GM12878 (cell line): Measurements from ENCODE around the gene KDM4F. TPM values are rescaled to one million over a fixed set of nuclear protein-coding genes. Genes with fewer than 3 reads are reported as not detected.

Source experiments
- BHLHE40 ChIP-seq, 2 experiments: fragments of 450-650 bp in 1 of 2; IDR thresholded peaks; 2 replicates each; pipeline ENCODE4 v1.6.1; 2011 to 2017; ENCODE audit warnings: low read depth in 2 of 2, borderline replicate concordance in 1 of 2, improper control_type of control experiment in 1 of 2, low read length in 1 of 2, mild to moderate bottlenecking in 1 of 2
- BMI1 ChIP-seq: fragments of 450-650 bp; IDR thresholded peaks from 2 replicates; pipeline ENCODE4 v1.6.1; 2016; ENCODE audit warnings: mild to moderate bottlenecking, moderate library complexity, borderline replicate concordance
- CHD1 ChIP-seq: IDR thresholded peaks from 2 replicates; pipeline ENCODE4 v1.6.1; 2012; ENCODE audit warnings: low read depth, low read length, improper control_type of control experiment
- MEF2A ChIP-seq: IDR thresholded peaks from 2 replicates; pipeline ENCODE4 v1.6.1; 2011; ENCODE audit warnings: low read depth, mild to moderate bottlenecking, low read length, moderate library complexity; ENCODE audit not compliant: insufficient read depth
- MXI1 ChIP-seq: fragments of 150-350 bp; IDR thresholded peaks from 2 replicates; pipeline ENCODE4 v1.6.1; 2011; ENCODE audit warnings: low read depth, mild to moderate bottlenecking, inconsistent platforms, low read length, improper control_type of control experiment
- NRF1 ChIP-seq: conservative IDR thresholded peaks from 2 replicates; pipeline ENCODE4 v1.6.1; 2011; ENCODE audit warnings: mild to moderate bottlenecking, low read depth, low read length, improper control_type of control experiment
- POLR2AphosphoS5 ChIP-seq: IDR thresholded peaks from 2 replicates; pipeline ENCODE4 v1.6.1; 2011; ENCODE audit warnings: mild to moderate bottlenecking, low read length, inconsistent platforms
- RELA ChIP-seq: fragments of 450-650 bp; IDR thresholded peaks from 2 replicates; pipeline ENCODE4 v1.8.0; 2014; ENCODE audit warnings: borderline replicate concordance; ENCODE audit not compliant: partially characterized antibody
- RUNX3 ChIP-seq: IDR thresholded peaks from 2 replicates; pipeline ENCODE4 v1.6.1; 2012; ENCODE audit warnings: low read length, inconsistent platforms
- SIX5 ChIP-seq: IDR thresholded peaks from 2 replicates; pipeline ENCODE4 v1.6.1; 2011; ENCODE audit warnings: mild to moderate bottlenecking, low read depth, low read length, moderate library complexity; ENCODE audit not compliant: severe bottlenecking
- SMARCA5 ChIP-seq: fragments of 450-650 bp; IDR thresholded peaks from 2 replicates; pipeline ENCODE4 v1.6.1; 2017; ENCODE audit warnings: mild to moderate bottlenecking
- SMC3 ChIP-seq: IDR thresholded peaks from 2 replicates; pipeline ENCODE4 v1.6.1; 2011; ENCODE audit warnings: low read length, improper control_type of control experiment, borderline replicate concordance
- TAF1 ChIP-seq: IDR thresholded peaks from 2 replicates; pipeline ENCODE4 v1.6.1; 2011; ENCODE audit warnings: mild to moderate bottlenecking, low read depth, low read length, borderline replicate concordance
- WRNIP1 ChIP-seq: IDR thresholded peaks from 2 replicates; pipeline ENCODE4 v1.6.1; 2011; ENCODE audit warnings: low read depth, low read length, improper control_type of control experiment, borderline replicate concordance
- YY1 ChIP-seq: IDR thresholded peaks from 2 replicates; pipeline ENCODE4 v1.6.1; 2011; ENCODE audit warnings: low read depth, mild to moderate bottlenecking, low read length
- ZBED1 ChIP-seq: IDR thresholded peaks from 2 replicates; pipeline ENCODE4 v1.6.1; 2016; ENCODE audit warnings: borderline replicate concordance
- ZNF384 ChIP-seq: IDR thresholded peaks from 2 replicates; pipeline ENCODE4 v1.6.1; 2012; ENCODE audit warnings: low read depth, mild to moderate bottlenecking, low read length, improper control_type of control experiment, borderline replicate concordance
- polyA plus RNA-seq, 11 experiments: library from polyadenylated mRNA; depleted of rRNA in 4 of 11; unstranded in 6 of 11; stranded (reverse) in 5 of 11; fragments of >200 nt; fragmentation: Nextera tagmentation in 4 of 11; fragmentation: Illumina TruSeq in 1 of 11; extraction: Ambion mirVana in 4 of 11; extraction: Trizol in 1 of 11; gene quantifications; 1 replicate in 1 of 11; 2 replicates in 10 of 11; pipeline versions ENCODE4 v1.2.1 to v1.2.3, GENCODE V29; 2011 to 2016; ENCODE audit warnings: inconsistent platforms in 2 of 11, missing spikeins in 2 of 11, low read depth in 1 of 11
- total RNA-seq, 4 experiments: library from RNA; depleted of rRNA in 3 of 4; stranded (reverse); fragments of >200 nt in 3 of 4; fragmentation: Illumina TruSeq in 1 of 4; extraction: Trizol in 1 of 4; gene quantifications; 2 replicates each; pipeline versions ENCODE4 v1.2.1 to v1.2.3, GENCODE V29; 2013 to 2021
- TF ChIP-seq, protein P1 (sequence below): fragments of 450-650 bp; IDR thresholded peaks from 2 replicates; pipeline ENCODE4 v1.6.1; 2018; ENCODE audit warnings: mild to moderate bottlenecking, low read depth, moderate library complexity; ENCODE audit not compliant: partially characterized antibody
- TF ChIP-seq, protein P2 (sequence below), 3 experiments: IDR thresholded peaks in 2 of 3; conservative IDR thresholded peaks in 1 of 3; 2 replicates each; pipeline ENCODE4 v1.5.1; 2011; ENCODE audit warnings: low read depth in 3 of 3, low read length in 3 of 3, mild to moderate bottlenecking in 3 of 3, control low read depth in 2 of 3, moderate library complexity in 2 of 3, inconsistent platforms in 1 of 3, mixed read lengths in 1 of 3; ENCODE audit not compliant: control insufficient read depth in 2 of 3, insufficient read depth in 1 of 3; ENCODE audit errors: extremely low read depth in 1 of 3
- TF ChIP-seq, protein P3 (sequence below): IDR thresholded peaks from 2 replicates; pipeline ENCODE4 v1.6.1; 2012; ENCODE audit warnings: low read depth, low read length, improper control_type of control experiment
- TF ChIP-seq, protein P4 (sequence below): fragments of 450-650 bp; IDR thresholded peaks from 2 replicates; pipeline ENCODE4 v1.6.1; 2018; ENCODE audit warnings: borderline replicate concordance, mild to moderate bottlenecking; ENCODE audit not compliant: partially characterized antibody

KDM4F gene
- total and polyA plus RNA-seq, 10 of the 15 experiments (the other 5 are each of a cell fraction or from before 2014, with no cell fraction given), result not detected

DNA sequence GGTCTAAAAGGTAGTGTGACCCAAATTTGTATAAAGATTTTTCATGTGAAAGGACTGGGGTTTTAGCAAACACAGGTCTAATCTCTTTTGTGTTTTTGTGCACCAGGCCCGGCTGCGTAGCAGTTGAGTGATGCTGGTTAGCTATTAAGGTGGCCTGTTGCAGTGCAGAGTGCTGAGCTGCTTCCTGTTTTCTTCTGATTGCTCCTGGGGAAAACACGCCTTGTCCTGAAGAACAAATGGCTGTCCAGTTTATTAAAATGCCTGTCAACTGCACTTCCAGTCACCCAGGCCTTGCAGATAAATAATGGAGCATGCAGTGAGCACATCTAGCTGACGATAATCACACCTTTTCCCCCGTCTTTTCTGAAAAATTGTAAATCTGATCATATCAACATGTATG, 19.3 kb downstream of the KDM4F start (continued):
- TF ChIP-seq POLR2AphosphoS5 (peak; percentile 86), CHD1 (0 out of 2 replicates have a peak, but pooled peaks have one; percentile 26), BMI1 (no peak), SIX5 (peak; percentile 22), RELA (no peak), YY1 (peak; percentile 78), MEF2A (no peak), ZBED1 (0 out of 2 replicates have a peak, but pooled peaks have one; percentile 52), TAF1 (peak; percentile 82), NRF1 (no peak), WRNIP1 (no peak; the same call in 1 of the 2 replicates), BHLHE40 (IDR thresholded peaks at IDR 0.05; ENCODE audit: borderline replicate concordance in 1 of 2, low read depth in 2 of 2, low read length in 1 of 2) (0 out of 4 replicates have a peak, but pooled peaks of 1 of the 2 experiments have one; percentile 13), ZNF384 (no peak), RUNX3 (peak; percentile 59), SMARCA5 (peak; percentile 48; the same call in 1 of the 2 replicates), MXI1 (peak; percentile 95), SMC3 (no peak)
- TF ChIP-seq, protein P1, sequence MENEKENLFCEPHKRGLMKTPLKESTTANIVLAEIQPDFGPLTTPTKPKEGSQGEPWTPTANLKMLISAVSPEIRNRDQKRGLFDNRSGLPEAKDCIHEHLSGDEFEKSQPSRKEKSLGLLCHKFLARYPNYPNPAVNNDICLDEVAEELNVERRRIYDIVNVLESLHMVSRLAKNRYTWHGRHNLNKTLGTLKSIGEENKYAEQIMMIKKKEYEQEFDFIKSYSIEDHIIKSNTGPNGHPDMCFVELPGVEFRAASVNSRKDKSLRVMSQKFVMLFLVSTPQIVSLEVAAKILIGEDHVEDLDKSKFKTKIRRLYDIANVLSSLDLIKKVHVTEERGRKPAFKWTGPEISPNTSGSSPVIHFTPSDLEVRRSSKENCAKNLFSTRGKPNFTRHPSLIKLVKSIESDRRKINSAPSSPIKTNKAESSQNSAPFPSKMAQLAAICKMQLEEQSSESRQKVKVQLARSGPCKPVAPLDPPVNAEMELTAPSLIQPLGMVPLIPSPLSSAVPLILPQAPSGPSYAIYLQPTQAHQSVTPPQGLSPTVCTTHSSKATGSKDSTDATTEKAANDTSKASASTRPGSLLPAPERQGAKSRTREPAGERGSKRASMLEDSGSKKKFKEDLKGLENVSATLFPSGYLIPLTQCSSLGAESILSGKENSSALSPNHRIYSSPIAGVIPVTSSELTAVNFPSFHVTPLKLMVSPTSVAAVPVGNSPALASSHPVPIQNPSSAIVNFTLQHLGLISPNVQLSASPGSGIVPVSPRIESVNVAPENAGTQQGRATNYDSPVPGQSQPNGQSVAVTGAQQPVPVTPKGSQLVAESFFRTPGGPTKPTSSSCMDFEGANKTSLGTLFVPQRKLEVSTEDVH, result peak; percentile 18
- TF ChIP-seq, protein P2, sequence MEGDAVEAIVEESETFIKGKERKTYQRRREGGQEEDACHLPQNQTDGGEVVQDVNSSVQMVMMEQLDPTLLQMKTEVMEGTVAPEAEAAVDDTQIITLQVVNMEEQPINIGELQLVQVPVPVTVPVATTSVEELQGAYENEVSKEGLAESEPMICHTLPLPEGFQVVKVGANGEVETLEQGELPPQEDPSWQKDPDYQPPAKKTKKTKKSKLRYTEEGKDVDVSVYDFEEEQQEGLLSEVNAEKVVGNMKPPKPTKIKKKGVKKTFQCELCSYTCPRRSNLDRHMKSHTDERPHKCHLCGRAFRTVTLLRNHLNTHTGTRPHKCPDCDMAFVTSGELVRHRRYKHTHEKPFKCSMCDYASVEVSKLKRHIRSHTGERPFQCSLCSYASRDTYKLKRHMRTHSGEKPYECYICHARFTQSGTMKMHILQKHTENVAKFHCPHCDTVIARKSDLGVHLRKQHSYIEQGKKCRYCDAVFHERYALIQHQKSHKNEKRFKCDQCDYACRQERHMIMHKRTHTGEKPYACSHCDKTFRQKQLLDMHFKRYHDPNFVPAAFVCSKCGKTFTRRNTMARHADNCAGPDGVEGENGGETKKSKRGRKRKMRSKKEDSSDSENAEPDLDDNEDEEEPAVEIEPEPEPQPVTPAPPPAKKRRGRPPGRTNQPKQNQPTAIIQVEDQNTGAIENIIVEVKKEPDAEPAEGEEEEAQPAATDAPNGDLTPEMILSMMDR (IDR thresholded peaks at IDR 0.05 in 2 of 3, conservative IDR thresholded peaks at IDR 0.05 in 1 of 3; ENCODE audit: control insufficient read depth in 2 of 3, extremely low read depth in 1 of 3, insufficient read depth in 1 of 3, low read depth in 3 of 3, low read length in 3 of 3), result no peak
- TF ChIP-seq, protein P3, sequence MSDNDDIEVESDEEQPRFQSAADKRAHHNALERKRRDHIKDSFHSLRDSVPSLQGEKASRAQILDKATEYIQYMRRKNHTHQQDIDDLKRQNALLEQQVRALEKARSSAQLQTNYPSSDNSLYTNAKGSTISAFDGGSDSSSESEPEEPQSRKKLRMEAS, result peak; percentile 34; the same call in 1 of the 2 replicates
- TF ChIP-seq, protein P4, sequence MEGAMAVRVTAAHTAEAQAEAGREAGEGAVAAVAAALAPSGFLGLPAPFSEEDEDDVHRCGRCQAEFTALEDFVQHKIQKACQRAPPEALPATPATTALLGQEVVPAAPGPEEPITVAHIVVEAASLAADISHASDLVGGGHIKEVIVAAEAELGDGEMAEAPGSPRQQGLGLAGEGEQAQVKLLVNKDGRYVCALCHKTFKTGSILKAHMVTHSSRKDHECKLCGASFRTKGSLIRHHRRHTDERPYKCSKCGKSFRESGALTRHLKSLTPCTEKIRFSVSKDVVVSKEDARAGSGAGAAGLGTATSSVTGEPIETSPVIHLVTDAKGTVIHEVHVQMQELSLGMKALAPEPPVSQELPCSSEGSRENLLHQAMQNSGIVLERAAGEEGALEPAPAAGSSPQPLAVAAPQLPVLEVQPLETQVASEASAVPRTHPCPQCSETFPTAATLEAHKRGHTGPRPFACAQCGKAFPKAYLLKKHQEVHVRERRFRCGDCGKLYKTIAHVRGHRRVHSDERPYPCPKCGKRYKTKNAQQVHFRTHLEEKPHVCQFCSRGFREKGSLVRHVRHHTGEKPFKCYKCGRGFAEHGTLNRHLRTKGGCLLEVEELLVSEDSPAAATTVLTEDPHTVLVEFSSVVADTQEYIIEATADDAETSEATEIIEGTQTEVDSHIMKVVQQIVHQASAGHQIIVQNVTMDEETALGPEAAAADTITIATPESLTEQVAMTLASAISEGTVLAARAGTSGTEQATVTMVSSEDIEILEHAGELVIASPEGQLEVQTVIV, result no peak
